H1 (cell line): Measurements from ENCODE around the gene SLITRK2. TPM values are rescaled to one million over a fixed set of nuclear protein-coding genes. Genes with fewer than 3 reads are reported as not detected.

Experiments used
- GTF2F1 ChIP-seq: IDR thresholded peaks from 2 replicates; pipeline ENCODE4 v1.6.1; 2012; ENCODE audit warnings: low read depth, low read length, improper control_type of control experiment, borderline replicate concordance
- POU5F1 ChIP-seq: IDR thresholded peaks from 2 replicates; pipeline ENCODE4 v1.6.1; 2011; ENCODE audit warnings: low read depth, mild to moderate bottlenecking, low read length, moderate library complexity
- RAD21 ChIP-seq, 2 experiments: IDR thresholded peaks in 1 of 2; conservative IDR thresholded peaks in 1 of 2; 2 replicates each; pipeline ENCODE4 v1.6.1; 2011; ENCODE audit warnings: low read depth in 2 of 2, low read length in 2 of 2, improper control_type of control experiment in 1 of 2, inconsistent platforms in 1 of 2, mild to moderate bottlenecking in 1 of 2, moderate library complexity in 1 of 2
- SP1 ChIP-seq: IDR thresholded peaks from 2 replicates; pipeline ENCODE4 v1.6.1; 2011; ENCODE audit warnings: low read depth, low read length
- polyA plus RNA-seq, 7 experiments: library from polyadenylated mRNA; depleted of rRNA in 3 of 7; stranded (reverse) in 5 of 7; unstranded in 2 of 7; fragments of >200 nt in 5 of 7; fragments of 200-250 nt in 2 of 7; gene quantifications; 1 replicate in 5 of 7; 2 replicates in 1 of 7; 4 replicates in 1 of 7; pipeline versions ENCODE4 v1.2.1 to v1.2.3, GENCODE V29; 2011 to 2013; ENCODE audit warnings: missing spikeins in 2 of 7, mixed read lengths in 2 of 7
- total RNA-seq: library from RNA; stranded (reverse); fragmentation: NEBNext Ultra II Directional; extraction: Animal tissue kit (Norgen Biotek cat#: 25700); gene quantifications from 2 replicates; pipeline ENCODE4 v1.2.1, GENCODE V29; 2021

Gene SLITRK2
- total and polyA plus RNA-seq, 2 of the 8 experiments (the other 6 are each of a cell fraction or from before 2014, with no cell fraction given): 0.14 to 0.39 TPM

- TF ChIP-seq POU5F1: no peak
- no peak for TF ChIP-seq RAD21 (IDR thresholded peaks at IDR 0.05 in 1 of 2, conservative IDR thresholded peaks at IDR 0.05 in 1 of 2; ENCODE audit: low read depth in 2 of 2, low read length in 2 of 2)
- TF ChIP-seq SP1: no peak
- TF ChIP-seq GTF2F1: no peak
These were observed 3.2 kb downstream of the SLITRK2 start (continued) for GRCh38 chrX:145820825-145821224.
